ENCODE measurements around the gene CRTAC1.

DNA sequence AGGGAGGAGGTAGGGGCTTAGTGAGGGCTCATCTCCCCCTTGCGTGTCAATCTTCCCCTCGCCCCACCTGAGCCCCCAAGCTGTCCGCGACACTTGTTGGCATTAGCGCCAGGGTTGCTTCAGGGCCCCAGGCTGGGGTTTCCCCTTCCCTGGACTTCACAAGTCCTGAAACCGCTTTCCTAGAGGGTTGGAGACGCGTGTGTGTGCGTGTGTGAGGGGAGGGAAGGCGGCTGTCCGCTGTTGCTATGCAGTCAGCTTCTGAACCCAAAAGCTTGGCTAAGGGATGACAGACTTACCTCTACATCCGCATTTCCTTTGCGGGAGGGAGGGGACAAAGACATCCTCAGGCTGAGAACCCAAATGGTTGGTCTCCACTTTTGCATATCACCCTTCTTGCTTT lies 180.0 kb downstream of the CRTAC1 start:
- TF ChIP-seq, protein P1, sequence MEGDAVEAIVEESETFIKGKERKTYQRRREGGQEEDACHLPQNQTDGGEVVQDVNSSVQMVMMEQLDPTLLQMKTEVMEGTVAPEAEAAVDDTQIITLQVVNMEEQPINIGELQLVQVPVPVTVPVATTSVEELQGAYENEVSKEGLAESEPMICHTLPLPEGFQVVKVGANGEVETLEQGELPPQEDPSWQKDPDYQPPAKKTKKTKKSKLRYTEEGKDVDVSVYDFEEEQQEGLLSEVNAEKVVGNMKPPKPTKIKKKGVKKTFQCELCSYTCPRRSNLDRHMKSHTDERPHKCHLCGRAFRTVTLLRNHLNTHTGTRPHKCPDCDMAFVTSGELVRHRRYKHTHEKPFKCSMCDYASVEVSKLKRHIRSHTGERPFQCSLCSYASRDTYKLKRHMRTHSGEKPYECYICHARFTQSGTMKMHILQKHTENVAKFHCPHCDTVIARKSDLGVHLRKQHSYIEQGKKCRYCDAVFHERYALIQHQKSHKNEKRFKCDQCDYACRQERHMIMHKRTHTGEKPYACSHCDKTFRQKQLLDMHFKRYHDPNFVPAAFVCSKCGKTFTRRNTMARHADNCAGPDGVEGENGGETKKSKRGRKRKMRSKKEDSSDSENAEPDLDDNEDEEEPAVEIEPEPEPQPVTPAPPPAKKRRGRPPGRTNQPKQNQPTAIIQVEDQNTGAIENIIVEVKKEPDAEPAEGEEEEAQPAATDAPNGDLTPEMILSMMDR (IDR thresholded peaks at IDR 0.05): no peak
- no peak for TF ChIP-seq ZFX (IDR thresholded peaks at IDR 0.05; ENCODE audit: borderline replicate concordance)

All from 22Rv1 (cell line).